Stimulated activated CD8-positive, alpha-beta memory T cell treated with anti-CD3 and anti-CD28 coated beads, Interleukin-15, amount 100 ng/mL, for 1 hour (primary cell): ENCODE data around the gene NFIA.

Experiments
- DNase-seq: peaks from one replicate; pipeline ENCODE4 v3.0.0-alpha.2; 2020; ENCODE audit warnings: low read depth

The NFIA gene

GRCh38 chr1:61370913-61371279 is 288.5 kb downstream of the NFIA start:
- DNase-seq = no peak

DNA sequence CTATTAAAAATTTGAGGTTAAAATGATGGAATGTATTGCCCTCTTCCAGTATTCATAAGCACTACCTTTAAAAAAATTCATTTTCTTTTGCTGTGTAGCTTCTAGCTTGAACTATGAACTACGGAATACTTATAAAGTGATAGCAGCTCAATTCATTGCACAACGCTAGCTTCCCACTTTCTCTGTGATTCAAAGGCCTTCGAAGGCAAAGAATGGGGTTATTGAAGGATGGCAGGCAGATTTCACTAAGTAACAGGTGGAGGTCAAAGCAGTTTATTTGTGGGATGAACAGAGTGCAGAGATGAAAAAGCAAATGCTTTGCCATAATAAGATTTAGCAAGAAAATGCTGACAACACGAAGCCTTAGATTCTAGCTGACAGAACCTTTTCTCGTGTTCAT is 290.6 kb downstream of the NFIA start:
- DNase-seq = no peak

- no peak for DNase-seq
These were observed 291.8 kb downstream of the NFIA start for GRCh38 chr1:61374156-61374555.

- no peak for DNase-seq
These were observed 292.9 kb downstream of the NFIA start for GRCh38 chr1:61375082-61375880.

GRCh38 chr1:61376151-61376550 is 293.8 kb downstream of the NFIA start:
- DNase-seq = no peak

- no peak for DNase-seq
These were observed 295.0 kb downstream of the NFIA start for GRCh38 chr1:61377242-61377958.

DNA sequence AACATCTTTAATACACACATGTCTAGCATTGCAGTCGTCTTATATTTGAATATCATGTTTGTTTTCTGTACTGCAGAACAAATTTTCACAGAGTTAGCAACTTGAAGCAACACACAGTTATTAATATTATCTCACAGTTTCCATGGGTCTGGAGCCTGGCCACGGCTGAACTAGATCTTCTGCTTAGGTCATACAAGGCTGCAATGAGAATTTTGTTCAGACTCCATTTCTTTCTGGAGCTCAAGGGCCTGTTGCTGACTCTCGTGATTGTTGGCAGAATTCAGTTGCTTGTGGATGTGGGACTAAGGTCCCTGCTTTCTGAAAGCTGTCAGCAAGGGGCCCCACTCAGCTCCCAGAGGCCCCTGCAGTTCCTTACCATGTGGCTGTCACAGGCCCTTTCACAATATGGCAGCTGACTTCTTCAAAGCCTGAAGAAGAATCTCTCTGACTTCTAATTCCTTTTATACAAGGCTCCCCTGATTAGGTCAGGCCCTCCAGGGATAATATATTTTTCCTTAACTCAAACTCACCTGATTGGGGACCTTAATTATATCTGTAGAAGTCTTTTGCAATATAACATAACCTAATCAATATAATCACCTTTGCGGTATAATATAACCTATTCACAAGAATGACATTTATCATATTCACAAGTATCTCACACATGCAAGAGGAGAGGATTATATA is 296.3 kb downstream of the NFIA start:
- DNase-seq = no peak

- no peak for DNase-seq
These were observed 297.3 kb downstream of the NFIA start for GRCh38 chr1:61379693-61380092.

DNA sequence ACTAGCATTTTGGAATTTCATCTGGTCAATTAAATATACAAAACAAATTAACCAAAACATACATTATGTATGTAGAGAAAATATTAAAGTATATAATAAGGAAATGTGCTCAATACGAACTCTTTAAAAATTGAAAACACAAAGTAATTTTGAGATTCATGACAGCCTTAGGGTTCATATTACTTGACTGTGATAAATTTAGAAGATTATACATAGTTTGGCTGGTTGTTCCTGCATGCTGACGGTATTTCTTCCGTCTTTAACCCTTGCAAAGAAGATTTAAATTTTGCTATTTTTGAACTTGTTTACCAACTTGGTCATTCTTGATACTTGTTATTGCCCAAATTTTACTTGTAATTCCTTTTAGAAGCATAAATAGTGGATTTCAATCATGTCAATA is 298.2 kb downstream of the NFIA start:
- DNase-seq = no peak

- DNase-seq = no peak
These were observed 304.0 kb downstream of the NFIA start for GRCh38 chr1:61386323-61386722.

DNA sequence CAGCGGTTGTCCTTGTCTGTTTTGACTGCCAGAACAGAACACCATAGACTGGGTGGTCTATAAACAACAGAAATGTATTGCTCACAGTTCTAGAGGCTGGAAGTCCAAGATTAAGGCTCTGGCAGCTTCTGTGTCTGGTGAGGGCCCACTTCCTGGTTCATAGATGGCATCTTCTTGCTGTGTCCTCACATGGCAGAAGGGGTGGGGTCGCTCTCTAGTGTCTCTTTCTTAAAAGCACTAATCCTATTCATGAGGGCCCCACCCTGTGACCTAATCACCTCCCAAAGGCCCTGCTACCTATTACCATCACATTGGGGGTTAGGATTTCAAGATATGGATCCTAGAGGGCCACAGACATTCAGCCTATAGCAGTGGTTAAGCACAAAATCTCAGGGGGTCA is 304.4 kb downstream of the NFIA start:
- no peak for DNase-seq

- no peak for DNase-seq
These were observed 305.5 kb downstream of the NFIA start for GRCh38 chr1:61387829-61388228.

- DNase-seq = no peak
These were observed 306.2 kb downstream of the NFIA start for GRCh38 chr1:61388566-61388965.

DNA sequence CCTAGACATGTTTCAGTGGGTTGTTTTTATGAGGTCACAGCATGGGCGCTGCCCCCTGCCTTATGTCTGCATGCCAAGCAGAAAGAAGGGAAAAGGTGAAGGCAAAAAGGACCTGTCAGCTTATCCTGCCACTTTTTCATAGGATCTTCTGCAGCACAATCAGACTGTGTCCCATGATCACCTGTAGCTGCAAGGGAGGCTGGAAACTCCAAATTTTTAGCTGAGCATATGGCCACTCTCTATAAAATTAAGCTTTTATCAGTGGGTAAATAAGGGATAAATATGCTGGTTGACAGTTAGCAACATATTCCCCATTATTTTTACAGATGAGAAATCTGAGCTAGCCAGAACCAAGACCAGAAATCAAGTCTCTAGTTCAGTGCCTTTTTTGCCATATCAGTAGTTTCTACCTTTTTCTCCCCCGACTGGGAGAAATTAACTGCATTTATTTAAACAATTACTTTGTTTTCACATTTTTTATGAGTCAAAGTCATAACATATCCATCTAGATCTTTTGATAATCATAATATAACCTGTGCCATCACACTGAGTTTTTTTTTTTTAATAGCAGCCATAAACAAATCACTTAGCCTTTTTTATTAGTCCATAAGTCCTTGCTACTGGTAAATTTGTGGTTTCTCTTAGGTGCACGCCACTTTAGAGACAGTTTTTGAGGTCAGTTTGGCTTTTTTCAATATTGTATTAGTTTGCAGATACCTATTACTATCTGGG is 307.0 kb downstream of the NFIA start:
- no peak for DNase-seq

DNA sequence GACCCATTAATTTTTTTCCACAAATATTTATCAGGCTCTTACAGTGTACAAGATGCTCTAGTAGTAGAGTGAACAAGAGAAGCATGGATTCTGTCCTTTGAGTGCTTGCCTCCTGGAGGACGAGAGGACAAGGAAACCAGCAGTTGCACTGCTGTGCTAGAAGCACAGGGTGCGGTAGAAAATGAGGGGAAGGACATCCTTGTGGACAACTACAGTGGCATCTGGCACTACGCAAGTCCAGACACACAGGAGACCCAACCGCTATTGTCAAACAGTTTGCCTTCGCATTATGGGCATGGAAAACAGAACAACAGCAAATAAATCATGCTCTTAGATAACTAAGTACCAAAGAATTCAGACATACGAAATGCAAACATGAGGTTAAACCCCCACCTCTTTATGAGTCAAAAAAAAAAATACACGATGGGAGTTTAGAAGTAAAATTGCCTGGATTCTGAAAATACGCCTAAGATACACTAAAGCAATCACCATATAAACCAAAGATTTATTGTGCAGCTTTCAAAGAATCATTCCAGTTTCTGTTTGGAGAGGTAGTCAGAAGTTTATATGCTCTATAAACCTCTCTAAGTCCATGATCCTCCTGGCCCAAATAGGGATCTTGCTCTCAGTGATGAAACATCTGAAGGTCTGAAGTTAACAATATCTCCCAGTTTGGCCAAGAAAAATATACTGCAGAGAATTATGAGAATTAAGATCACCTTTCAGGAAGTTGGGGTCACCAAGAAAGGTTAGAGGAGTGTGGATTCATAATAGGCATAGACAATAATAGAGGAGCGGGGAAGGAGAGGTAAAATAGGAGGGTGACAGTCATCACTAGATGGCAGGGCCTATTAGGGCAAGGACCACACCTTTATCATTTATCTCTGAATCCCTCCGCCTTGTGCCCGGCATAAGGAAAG is 307.8 kb downstream of the NFIA start:
- DNase-seq = no peak

- DNase-seq = no peak
These were observed 309.4 kb downstream of the NFIA start for GRCh38 chr1:61391730-61392129.

DNA sequence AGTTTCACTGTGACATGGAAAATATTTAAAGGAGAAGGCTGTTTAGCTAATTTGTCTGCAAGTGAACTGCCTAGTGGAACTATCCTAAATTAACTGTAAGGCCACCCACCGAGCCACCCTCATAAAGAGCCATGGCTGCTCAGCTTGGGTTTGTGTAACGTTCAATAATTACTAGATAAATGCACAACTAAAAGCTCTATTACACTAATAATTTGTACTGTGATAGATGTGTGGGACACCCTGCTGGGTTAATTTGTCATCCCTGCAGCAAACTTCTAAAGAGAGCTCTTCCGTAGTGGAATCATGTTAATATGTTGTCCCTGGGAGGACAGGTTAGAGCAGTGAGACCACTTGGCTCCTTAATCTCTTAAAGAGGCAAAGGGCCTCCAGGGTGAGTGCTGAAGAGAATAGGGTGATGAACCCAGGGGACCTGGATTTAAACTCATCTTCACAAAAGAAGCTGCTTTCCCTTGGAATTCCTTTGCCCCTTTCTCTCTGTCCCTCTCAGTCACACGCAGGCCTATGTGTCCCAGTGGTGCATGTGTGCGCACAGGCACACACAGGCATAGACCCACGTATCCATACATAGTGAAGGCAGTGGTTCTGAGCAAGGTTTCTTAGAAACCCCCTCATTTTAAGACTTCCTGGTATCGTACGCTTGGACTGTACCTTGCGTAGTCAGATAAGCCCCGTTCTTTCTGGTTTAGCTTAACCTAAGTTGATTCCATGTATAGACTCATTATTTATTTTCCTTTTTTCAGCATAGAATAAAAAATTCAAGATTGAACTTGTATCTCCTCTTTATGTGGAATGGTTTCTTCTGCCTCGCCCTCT is 310.3 kb downstream of the NFIA start:
- DNase-seq = no peak

DNA sequence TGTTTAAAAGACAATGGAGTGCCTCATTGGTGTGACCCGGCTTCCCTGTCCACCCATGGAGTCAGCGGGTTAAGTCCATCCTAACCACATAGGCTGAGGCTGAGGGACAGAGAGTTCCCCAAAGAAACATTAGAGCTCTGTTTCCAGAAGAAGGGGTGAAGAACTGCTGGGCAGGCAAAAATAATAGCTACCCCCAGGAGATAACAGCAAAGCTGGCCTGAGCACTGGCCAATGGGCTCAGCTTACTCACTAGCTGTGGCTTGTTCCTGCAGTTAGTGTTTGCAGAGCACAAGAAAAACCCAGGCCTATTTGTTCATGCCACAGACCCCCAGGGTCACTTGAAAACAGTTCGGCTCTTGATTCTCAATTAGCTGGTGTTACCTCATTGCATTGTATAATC is 311.2 kb downstream of the NFIA start:
- no peak for DNase-seq

GRCh38 chr1:61395146-61395800 is 312.9 kb downstream of the NFIA start:
- DNase-seq = no peak

DNA sequence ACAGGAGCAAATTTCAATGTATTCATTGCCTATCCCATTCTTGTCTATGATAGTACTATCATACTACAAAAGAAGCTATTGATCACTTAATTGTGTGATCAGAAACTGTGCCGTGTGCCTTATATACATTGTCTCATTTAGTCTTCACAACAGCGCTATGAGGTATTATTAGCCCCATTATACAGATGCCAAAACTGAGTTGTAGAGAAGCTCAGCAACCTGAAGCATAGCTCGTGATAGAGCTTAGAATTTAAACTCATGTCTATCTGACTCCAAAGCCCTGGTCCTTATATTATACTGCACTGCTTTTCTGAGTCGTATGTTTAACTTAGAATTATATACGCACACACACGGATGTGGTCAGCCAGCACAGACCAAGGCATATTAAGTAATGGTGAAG is 315.1 kb downstream of the NFIA start:
- DNase-seq = no peak
